ENCODE measurements around the gene SELENOH.

- no peak for TF ChIP-seq POLR2AphosphoS5 (IDR thresholded peaks at IDR 0.05)
- TF ChIP-seq, protein P1, sequence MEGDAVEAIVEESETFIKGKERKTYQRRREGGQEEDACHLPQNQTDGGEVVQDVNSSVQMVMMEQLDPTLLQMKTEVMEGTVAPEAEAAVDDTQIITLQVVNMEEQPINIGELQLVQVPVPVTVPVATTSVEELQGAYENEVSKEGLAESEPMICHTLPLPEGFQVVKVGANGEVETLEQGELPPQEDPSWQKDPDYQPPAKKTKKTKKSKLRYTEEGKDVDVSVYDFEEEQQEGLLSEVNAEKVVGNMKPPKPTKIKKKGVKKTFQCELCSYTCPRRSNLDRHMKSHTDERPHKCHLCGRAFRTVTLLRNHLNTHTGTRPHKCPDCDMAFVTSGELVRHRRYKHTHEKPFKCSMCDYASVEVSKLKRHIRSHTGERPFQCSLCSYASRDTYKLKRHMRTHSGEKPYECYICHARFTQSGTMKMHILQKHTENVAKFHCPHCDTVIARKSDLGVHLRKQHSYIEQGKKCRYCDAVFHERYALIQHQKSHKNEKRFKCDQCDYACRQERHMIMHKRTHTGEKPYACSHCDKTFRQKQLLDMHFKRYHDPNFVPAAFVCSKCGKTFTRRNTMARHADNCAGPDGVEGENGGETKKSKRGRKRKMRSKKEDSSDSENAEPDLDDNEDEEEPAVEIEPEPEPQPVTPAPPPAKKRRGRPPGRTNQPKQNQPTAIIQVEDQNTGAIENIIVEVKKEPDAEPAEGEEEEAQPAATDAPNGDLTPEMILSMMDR (IDR thresholded peaks at IDR 0.05) = no peak
Measured at GRCh38 chr11:57742087-57742452, 779 bp downstream of the SELENOH start.

Data from gastroesophageal sphincter (tissue), 3 donors.